GM12878 (cell line): Measurements from ENCODE around the gene PRTFDC1. TPM values are rescaled to one million over a fixed set of nuclear protein-coding genes. Genes with fewer than 3 reads are reported as not detected.
A peak's percentile ranks its signal among the peaks of the same experiment; 100 is the strongest.

Experiments used
- ATAC-seq: fragments of 200-7000 bp; cut with Tn5 transposase; 3 replicates; pipeline ENCODE4 v1.9.1; 2020; ENCODE audit warnings: mild to moderate bottlenecking, moderate library complexity
- BruUV-seq: library from RNA; stranded (reverse); fragments of 400-500 nt; replicated peaks from 2 replicates; lab custom pipeline; 2021; lab: Mats Ljungman, UMichigan
- CTCF ChIA-PET: fragments of 300-600 bp; sonication (Branson Sonifier 250); formaldehyde crosslinking; extraction: SDS; loops from one replicate; lab custom pipeline; 2021; ENCODE audit warnings: inconsistent platforms; lab: Yijun Ruan, JAX
- POLR2A ChIA-PET: fragments of 350-600 bp; formaldehyde crosslinking; extraction: SDS; loops from one replicate; lab custom pipeline; 2021; ENCODE audit warnings: inconsistent platforms; lab: Charles Lee
- RAD21 ChIA-PET: fragments of 300-600 bp; sonication (Branson Sonifier 250); formaldehyde crosslinking; loops from one replicate; lab custom pipeline; 2023; ENCODE audit warnings: antibody characterized with exemption; ENCODE audit not compliant: unreplicated experiment; lab: Charles Lee
- SMC1A ChIA-PET: fragments of 300-600 bp; sonication (Branson Sonifier 250); formaldehyde crosslinking; loops from one replicate; lab custom pipeline; 2023; ENCODE audit not compliant: unreplicated experiment, uncharacterized antibody; lab: Charles Lee
- DNase-seq: peaks from one replicate; pipeline ENCODE4 v3.0.0-alpha.2; 2011; ENCODE audit warnings: low read depth, low spot score
- FAIRE-seq: peaks from 3 replicates; lab custom pipeline; 2011; peaks lifted over from hg19 to GRCh38; lab: Jason Lieb, UNC
- H2AFZ ChIP-seq: 2 replicates; pipeline ENCODE4 v1.6.0; 2011; ENCODE audit warnings: low read depth, low read length, control low read depth; ENCODE audit not compliant: control insufficient read depth
- H3K27ac ChIP-seq: 2 replicates; pipeline ENCODE4 v1.5.1; 2011; ENCODE audit warnings: control low read depth; ENCODE audit not compliant: control insufficient read depth, insufficient read depth
- H3K27me3 ChIP-seq, 2 experiments: replicated peaks in 1 of 2; 2 replicates each; pipeline versions ENCODE4 v1.6.0 to v1.6.1; 2011; ENCODE audit warnings: low read length in 1 of 2; ENCODE audit not compliant: control insufficient read depth in 2 of 2, insufficient read depth in 2 of 2
- H3K36me3 ChIP-seq, 2 experiments: 2 replicates each; pipeline ENCODE4 v1.5.1; 2011; ENCODE audit warnings: low read length in 1 of 2; ENCODE audit not compliant: control insufficient read depth in 2 of 2, insufficient read depth in 2 of 2
- H3K4me1 ChIP-seq: 2 replicates; pipeline ENCODE4 v1.6.1; 2011; ENCODE audit warnings: mild to moderate bottlenecking, low read length, moderate library complexity, mixed read lengths; ENCODE audit not compliant: control insufficient read depth, insufficient read depth
- H3K4me2 ChIP-seq: 2 replicates; pipeline ENCODE4 v1.6.0; 2011; ENCODE audit warnings: control low read depth; ENCODE audit not compliant: control insufficient read depth, insufficient read depth
- H3K4me3 ChIP-seq: fragments of 200-600 bp; sonication (generic); 2 replicates; pipeline ENCODE4 v1.5.1; 2016
- H3K79me2 ChIP-seq: 2 replicates; pipeline ENCODE4 v1.6.0; 2011; ENCODE audit warnings: low read length; ENCODE audit not compliant: control insufficient read depth, insufficient read depth
- H3K9ac ChIP-seq: 2 replicates; pipeline ENCODE4 v1.8.0; 2011; ENCODE audit warnings: low read length, control low read depth, mixed read lengths; ENCODE audit not compliant: control insufficient read depth, insufficient read depth
- H3K9me3 ChIP-seq: replicated peaks from 3 replicates; pipeline ENCODE4 v1.5.1; 2011; ENCODE audit warnings: mild to moderate bottlenecking, low read length; ENCODE audit not compliant: control insufficient read depth, insufficient read depth
- H4K20me1 ChIP-seq: 2 replicates; pipeline ENCODE4 v1.6.0; 2011; ENCODE audit not compliant: control insufficient read depth, insufficient read depth
- BMI1 ChIP-seq: fragments of 450-650 bp; IDR thresholded peaks from 2 replicates; pipeline ENCODE4 v1.6.1; 2016; ENCODE audit warnings: mild to moderate bottlenecking, moderate library complexity, borderline replicate concordance
- CHD1 ChIP-seq: IDR thresholded peaks from 2 replicates; pipeline ENCODE4 v1.6.1; 2012; ENCODE audit warnings: low read depth, low read length, improper control_type of control experiment
- CREM ChIP-seq: IDR thresholded peaks from 2 replicates; pipeline ENCODE4 v1.6.1; 2014; ENCODE audit warnings: antibody characterized with exemption, low read depth
- EZH2 ChIP-seq: IDR thresholded peaks from 2 replicates; pipeline ENCODE4 v1.6.1; 2012; ENCODE audit warnings: low read depth, mild to moderate bottlenecking, control low read depth, inconsistent platforms, low read length, borderline replicate concordance; ENCODE audit not compliant: control insufficient read depth
- PML ChIP-seq: IDR thresholded peaks from 2 replicates; pipeline ENCODE4 v1.6.1; 2012; ENCODE audit warnings: low read length, inconsistent platforms
- POU2F2 ChIP-seq: IDR thresholded peaks from 3 replicates; pipeline ENCODE4 v1.6.1; 2011; ENCODE audit warnings: low read depth, mild to moderate bottlenecking, low read length, borderline replicate concordance
- SMC3 ChIP-seq: IDR thresholded peaks from 2 replicates; pipeline ENCODE4 v1.6.1; 2011; ENCODE audit warnings: low read length, improper control_type of control experiment, borderline replicate concordance
- SPI1 ChIP-seq: IDR thresholded peaks from 2 replicates; pipeline ENCODE4 v1.6.1; 2011; ENCODE audit warnings: low read depth, mild to moderate bottlenecking, low read length, moderate library complexity, borderline replicate concordance; ENCODE audit not compliant: insufficient read depth
- WGBS: methylation state at CpG from one replicate; pipeline ENCODE4 v1.1.6; 2016; ENCODE audit warnings: low lambda C conversion rate; ENCODE audit not compliant: insufficient replicate concordance, insufficient coverage; ENCODE audit errors: missing lambda C conversion rate; 5-methylcytosine and 5-hydroxymethylcytosine counted together
- in situ Hi-C: fragments of 300-500 bp; cut with MboI; formaldehyde crosslinking; loops from 9 replicates; pipeline ENCODE4 v1.14.3; 2018; ENCODE audit warnings: mixed read lengths
- intact Hi-C: fragments of 100-400 bp; cut with micrococcal nuclease; formaldehyde crosslinking; loops from one replicate; pipeline ENCODE4 v1.14.2; 2022; ENCODE audit not compliant: unreplicated experiment
- polyA plus RNA-seq, 11 experiments: library from polyadenylated mRNA; depleted of rRNA in 4 of 11; unstranded in 6 of 11; stranded (reverse) in 5 of 11; fragments of >200 nt; fragmentation: Nextera tagmentation in 4 of 11; fragmentation: Illumina TruSeq in 1 of 11; extraction: Ambion mirVana in 4 of 11; extraction: Trizol in 1 of 11; gene quantifications; 1 replicate in 1 of 11; 2 replicates in 10 of 11; pipeline versions ENCODE4 v1.2.1 to v1.2.3, GENCODE V29; 2011 to 2016; ENCODE audit warnings: inconsistent platforms in 2 of 11, missing spikeins in 2 of 11, low read depth in 1 of 11
- total RNA-seq, 4 experiments: library from RNA; depleted of rRNA in 3 of 4; stranded (reverse); fragments of >200 nt in 3 of 4; fragmentation: Illumina TruSeq in 1 of 4; extraction: Trizol in 1 of 4; gene quantifications; 2 replicates each; pipeline versions ENCODE4 v1.2.1 to v1.2.3, GENCODE V29; 2013 to 2021
- TF ChIP-seq, protein P1 (sequence below): IDR thresholded peaks from 2 replicates; pipeline ENCODE4 v1.6.1; 2011; ENCODE audit warnings: low read depth, mild to moderate bottlenecking, low read length, moderate library complexity, borderline replicate concordance; ENCODE audit errors: extremely low read depth
- TF ChIP-seq, protein P2 (sequence below): fragments of 450-650 bp; IDR thresholded peaks from 2 replicates; pipeline ENCODE4 v1.6.1; 2018; ENCODE audit warnings: mild to moderate bottlenecking, low read depth, moderate library complexity; ENCODE audit not compliant: partially characterized antibody
- TF ChIP-seq, protein P3 (sequence below): fragments of 450-650 bp; IDR thresholded peaks from 2 replicates; pipeline ENCODE4 v1.6.1; 2017; ENCODE audit warnings: mild to moderate bottlenecking, moderate library complexity
- TF ChIP-seq, protein P4 (sequence below): IDR thresholded peaks from 2 replicates; pipeline ENCODE4 v1.6.1; 2011; ENCODE audit warnings: borderline replicate concordance, low read depth, mild to moderate bottlenecking, moderate library complexity, low read length; ENCODE audit not compliant: insufficient read depth, poor library complexity, severe bottlenecking

Gene PRTFDC1
- total and polyA plus RNA-seq, 10 of the 15 experiments (the other 5 are each of a cell fraction or from before 2014, with no cell fraction given): 5.5 to 17.3 (median 11.3) TPM

DNA sequence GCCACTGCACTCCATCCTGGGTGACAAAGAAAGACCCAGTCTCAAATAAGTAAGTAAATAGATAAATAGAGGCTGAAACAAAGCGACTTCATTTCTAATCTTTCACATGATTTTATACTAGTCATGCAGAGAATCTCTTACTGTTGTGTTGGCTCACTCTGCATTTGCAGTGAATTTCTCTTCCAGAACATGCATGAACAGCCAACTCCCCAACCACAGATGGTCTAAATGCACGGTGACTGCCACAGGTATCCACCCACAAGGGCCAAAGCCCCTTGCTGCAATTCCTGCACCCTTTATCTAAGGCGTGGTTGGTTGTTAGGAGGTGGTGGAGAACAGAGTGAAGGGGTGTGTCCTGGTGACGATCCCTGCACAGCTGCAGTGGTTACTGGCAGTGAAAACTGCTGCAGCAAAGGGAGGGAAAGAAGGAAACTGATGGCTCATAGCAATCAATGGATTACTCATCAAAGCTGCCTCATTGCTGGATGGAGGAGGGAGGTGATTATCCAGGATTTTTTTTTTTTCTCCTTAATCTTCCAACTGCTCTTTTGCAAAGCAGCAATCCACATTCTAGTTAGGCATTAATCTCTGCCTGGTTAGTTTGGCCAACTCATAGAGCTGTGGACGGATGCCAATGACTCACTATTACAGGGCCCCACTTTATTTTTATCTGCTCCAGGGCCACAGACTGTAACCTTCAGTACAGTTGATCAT lies 50.6 kb downstream of the PRTFDC1 start:
- CTCF ChIA-PET: interaction anchor here (1.2 to 4.9 kb wide), 9 partner anchors 8 to 259 kb away, joined by 3 to 52 read pairs (median 7); no protein-coding TSS in a partner anchor
- peak; percentile 75 for FAIRE-seq
- POLR2A ChIA-PET: interaction anchor here (0.6 to 5.3 kb wide), 10 partner anchors 8 to 251 kb away, joined by 3 to 44 read pairs (median 6); partner anchors contain the start of gene ARHGAP21
- RAD21 ChIA-PET: interaction anchor here (0.6 to 6.1 kb wide), 14 partner anchors 8 to 258 kb away, joined by 3 to 193 read pairs (median 12); partner anchors contain the start of gene PRTFDC1
- H2AFZ ChIP-seq: peak overlapping the region; percentile 11
- peak overlapping the region; percentile 59 for H3K27ac ChIP-seq
- ATAC-seq: peak; percentile 66
- in situ Hi-C loops (loop anchor here (5.0 to 25.0 kb wide), 2 partner anchors 255 to 1535 kb away; partner anchors contain the start of gene APBB1IP), intact Hi-C loops (loop anchor here (1.0 to 5.0 kb wide), 8 partner anchors 19 to 259 kb away; no protein-coding TSS in a partner anchor)
- H3K36me3 ChIP-seq: no peaks in the 10 kb centered on the region
- H3K27me3 ChIP-seq: no peaks in the 10 kb centered on the region
- peak overlapping the region; percentile 35 for H3K9ac ChIP-seq
- peaks cover 20% of the 10 kb centered on the region for H3K4me1 ChIP-seq
- SMC1A ChIA-PET: interaction anchor here (0.6 to 14.7 kb wide), 13 partner anchors 11 to 249 kb away, joined by 3 to 338 read pairs (median 14); no protein-coding TSS in a partner anchor
- WGBS: 15% methylated on average over 5 of the region's 5 CpGs
- peak overlapping the region; percentile 28; the same call in 1 of the 2 replicates for H3K4me3 ChIP-seq
- H3K79me2 ChIP-seq: no peaks in the 10 kb centered on the region
- H4K20me1 ChIP-seq: no peaks in the 10 kb centered on the region
- DNase-seq: peak; percentile 43
- H3K9me3 ChIP-seq: no peaks in the 10 kb centered on the region; the same call in 2 of the 3 replicates
- H3K4me2 ChIP-seq: peak overlapping the region; percentile 68
- no TSS peak for BruUV-seq
- TF ChIP-seq PML: no peak
- 0 out of 2 replicates have a peak, but pooled peaks have one; percentile 52 for TF ChIP-seq CHD1
- TF ChIP-seq EZH2: no peak
- no peak for TF ChIP-seq SPI1
- TF ChIP-seq POU2F2: no peak
- TF ChIP-seq CREM: 0 out of 2 replicates have a peak, but pooled peaks have one; percentile 20
- no peak for TF ChIP-seq BMI1
- TF ChIP-seq, protein P1, sequence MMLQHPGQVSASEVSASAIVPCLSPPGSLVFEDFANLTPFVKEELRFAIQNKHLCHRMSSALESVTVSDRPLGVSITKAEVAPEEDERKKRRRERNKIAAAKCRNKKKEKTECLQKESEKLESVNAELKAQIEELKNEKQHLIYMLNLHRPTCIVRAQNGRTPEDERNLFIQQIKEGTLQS: no peak
- TF ChIP-seq, protein P2, sequence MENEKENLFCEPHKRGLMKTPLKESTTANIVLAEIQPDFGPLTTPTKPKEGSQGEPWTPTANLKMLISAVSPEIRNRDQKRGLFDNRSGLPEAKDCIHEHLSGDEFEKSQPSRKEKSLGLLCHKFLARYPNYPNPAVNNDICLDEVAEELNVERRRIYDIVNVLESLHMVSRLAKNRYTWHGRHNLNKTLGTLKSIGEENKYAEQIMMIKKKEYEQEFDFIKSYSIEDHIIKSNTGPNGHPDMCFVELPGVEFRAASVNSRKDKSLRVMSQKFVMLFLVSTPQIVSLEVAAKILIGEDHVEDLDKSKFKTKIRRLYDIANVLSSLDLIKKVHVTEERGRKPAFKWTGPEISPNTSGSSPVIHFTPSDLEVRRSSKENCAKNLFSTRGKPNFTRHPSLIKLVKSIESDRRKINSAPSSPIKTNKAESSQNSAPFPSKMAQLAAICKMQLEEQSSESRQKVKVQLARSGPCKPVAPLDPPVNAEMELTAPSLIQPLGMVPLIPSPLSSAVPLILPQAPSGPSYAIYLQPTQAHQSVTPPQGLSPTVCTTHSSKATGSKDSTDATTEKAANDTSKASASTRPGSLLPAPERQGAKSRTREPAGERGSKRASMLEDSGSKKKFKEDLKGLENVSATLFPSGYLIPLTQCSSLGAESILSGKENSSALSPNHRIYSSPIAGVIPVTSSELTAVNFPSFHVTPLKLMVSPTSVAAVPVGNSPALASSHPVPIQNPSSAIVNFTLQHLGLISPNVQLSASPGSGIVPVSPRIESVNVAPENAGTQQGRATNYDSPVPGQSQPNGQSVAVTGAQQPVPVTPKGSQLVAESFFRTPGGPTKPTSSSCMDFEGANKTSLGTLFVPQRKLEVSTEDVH: peak; percentile 29
- TF ChIP-seq, protein P3, sequence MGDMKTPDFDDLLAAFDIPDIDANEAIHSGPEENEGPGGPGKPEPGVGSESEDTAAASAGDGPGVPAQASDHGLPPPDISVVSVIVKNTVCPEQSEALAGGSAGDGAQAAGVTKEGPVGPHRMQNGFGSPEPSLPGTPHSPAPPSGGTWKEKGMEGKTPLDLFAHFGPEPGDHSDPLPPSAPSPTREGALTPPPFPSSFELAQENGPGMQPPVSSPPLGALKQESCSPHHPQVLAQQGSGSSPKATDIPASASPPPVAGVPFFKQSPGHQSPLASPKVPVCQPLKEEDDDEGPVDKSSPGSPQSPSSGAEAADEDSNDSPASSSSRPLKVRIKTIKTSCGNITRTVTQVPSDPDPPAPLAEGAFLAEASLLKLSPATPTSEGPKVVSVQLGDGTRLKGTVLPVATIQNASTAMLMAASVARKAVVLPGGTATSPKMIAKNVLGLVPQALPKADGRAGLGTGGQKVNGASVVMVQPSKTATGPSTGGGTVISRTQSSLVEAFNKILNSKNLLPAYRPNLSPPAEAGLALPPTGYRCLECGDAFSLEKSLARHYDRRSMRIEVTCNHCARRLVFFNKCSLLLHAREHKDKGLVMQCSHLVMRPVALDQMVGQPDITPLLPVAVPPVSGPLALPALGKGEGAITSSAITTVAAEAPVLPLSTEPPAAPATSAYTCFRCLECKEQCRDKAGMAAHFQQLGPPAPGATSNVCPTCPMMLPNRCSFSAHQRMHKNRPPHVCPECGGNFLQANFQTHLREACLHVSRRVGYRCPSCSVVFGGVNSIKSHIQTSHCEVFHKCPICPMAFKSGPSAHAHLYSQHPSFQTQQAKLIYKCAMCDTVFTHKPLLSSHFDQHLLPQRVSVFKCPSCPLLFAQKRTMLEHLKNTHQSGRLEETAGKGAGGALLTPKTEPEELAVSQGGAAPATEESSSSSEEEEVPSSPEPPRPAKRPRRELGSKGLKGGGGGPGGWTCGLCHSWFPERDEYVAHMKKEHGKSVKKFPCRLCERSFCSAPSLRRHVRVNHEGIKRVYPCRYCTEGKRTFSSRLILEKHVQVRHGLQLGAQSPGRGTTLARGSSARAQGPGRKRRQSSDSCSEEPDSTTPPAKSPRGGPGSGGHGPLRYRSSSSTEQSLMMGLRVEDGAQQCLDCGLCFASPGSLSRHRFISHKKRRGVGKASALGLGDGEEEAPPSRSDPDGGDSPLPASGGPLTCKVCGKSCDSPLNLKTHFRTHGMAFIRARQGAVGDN: 0 out of 2 replicates have a peak, but pooled peaks have one; percentile 25
- TF ChIP-seq, protein P4, sequence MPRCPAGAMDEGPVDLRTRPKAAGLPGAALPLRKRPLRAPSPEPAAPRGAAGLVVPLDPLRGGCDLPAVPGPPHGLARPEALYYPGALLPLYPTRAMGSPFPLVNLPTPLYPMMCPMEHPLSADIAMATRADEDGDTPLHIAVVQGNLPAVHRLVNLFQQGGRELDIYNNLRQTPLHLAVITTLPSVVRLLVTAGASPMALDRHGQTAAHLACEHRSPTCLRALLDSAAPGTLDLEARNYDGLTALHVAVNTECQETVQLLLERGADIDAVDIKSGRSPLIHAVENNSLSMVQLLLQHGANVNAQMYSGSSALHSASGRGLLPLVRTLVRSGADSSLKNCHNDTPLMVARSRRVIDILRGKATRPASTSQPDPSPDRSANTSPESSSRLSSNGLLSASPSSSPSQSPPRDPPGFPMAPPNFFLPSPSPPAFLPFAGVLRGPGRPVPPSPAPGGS: no peak
- no peak for TF ChIP-seq SMC3
